CD14-positive monocyte (primary cell): Measurements from ENCODE around the gene CARS2. TPM values are rescaled to one million over a fixed set of nuclear protein-coding genes. Genes with fewer than 3 reads are reported as not detected.

Experiments used
- DNase-seq, 3 donors: peaks; one replicate each; pipeline ENCODE4 v3.0.0-alpha.2; 2011 to 2022
- H2AFZ ChIP-seq: 2 replicates; pipeline ENCODE4 v1.6.0; 2012; ENCODE audit warnings: mild to moderate bottlenecking, low read depth, low read length, inconsistent platforms; ENCODE audit not compliant: insufficient read depth, poor library complexity, severe bottlenecking
- H3K27ac ChIP-seq, 2 donors: 1 replicate in 1 of 2; 2 replicates in 1 of 2; pipeline ENCODE4 v1.5.1; 2012 to 2013; ENCODE audit warnings: low read length in 2 of 2, control low read depth in 1 of 2, inconsistent platforms in 1 of 2, low read depth in 1 of 2, mild to moderate bottlenecking in 1 of 2
- H3K27me3 ChIP-seq, 2 donors: one replicate each; pipeline versions ENCODE4 v1.6.0 to v1.6.1; 2011 to 2013; ENCODE audit warnings: low read length in 2 of 2; ENCODE audit not compliant: control insufficient read depth in 2 of 2, insufficient read depth in 2 of 2
- H3K36me3 ChIP-seq, 2 donors: replicated peaks in 1 of 2; 1 replicate in 1 of 2; 2 replicates in 1 of 2; pipeline versions ENCODE4 v1.5.1 to v1.6.1; 2012 to 2013; ENCODE audit warnings: low read length in 2 of 2, control low read depth in 1 of 2, inconsistent platforms in 1 of 2, mild to moderate bottlenecking in 1 of 2; ENCODE audit not compliant: insufficient read depth in 2 of 2, control insufficient read depth in 1 of 2
- H3K4me1 ChIP-seq, 2 donors: 1 replicate in 1 of 2; 2 replicates in 1 of 2; pipeline versions ENCODE4 v1.5.1 to v1.6.1; 2012 to 2013; ENCODE audit warnings: low read length in 2 of 2, control low read depth in 1 of 2, inconsistent platforms in 1 of 2, mild to moderate bottlenecking in 1 of 2, moderate library complexity in 1 of 2; ENCODE audit not compliant: insufficient read depth in 2 of 2, control insufficient read depth in 1 of 2
- H3K4me2 ChIP-seq: replicated peaks from 2 replicates; pipeline ENCODE3; 2012; ENCODE audit warnings: low read length, moderate library complexity, mild to moderate bottlenecking; ENCODE audit not compliant: poor library complexity, severe bottlenecking; ENCODE audit errors: extremely low read depth
- H3K4me3 ChIP-seq, 3 experiments: fragments of 200-600 bp in 1 of 3; sonication (generic) in 1 of 3; replicated peaks in 1 of 3; 1 replicate in 2 of 3; 2 replicates in 1 of 3; pipeline ENCODE4 v1.5.1; 2011 to 2013; ENCODE audit warnings: low read length in 3 of 3, mild to moderate bottlenecking in 3 of 3, control low read depth in 2 of 3, low read depth in 2 of 3, inconsistent platforms in 1 of 3, moderate library complexity in 1 of 3
- H3K79me2 ChIP-seq: 2 replicates; pipeline ENCODE4 v1.6.0; 2012; ENCODE audit warnings: mild to moderate bottlenecking, control low read depth, inconsistent platforms, low read length, moderate library complexity; ENCODE audit not compliant: insufficient read depth
- H3K9ac ChIP-seq: 2 replicates; pipeline ENCODE4 v1.6.0; 2017; ENCODE audit warnings: low read length, mild to moderate bottlenecking; ENCODE audit not compliant: insufficient read depth, poor library complexity, severe bottlenecking
- H3K9me3 ChIP-seq, 2 donors: replicated peaks in 1 of 2; 1 replicate in 1 of 2; 2 replicates in 1 of 2; pipeline versions ENCODE4 v1.5.1 to v1.6.1; 2012 to 2013; ENCODE audit warnings: low read length in 2 of 2, control low read depth in 1 of 2; ENCODE audit not compliant: control insufficient read depth in 1 of 2, insufficient read depth in 1 of 2
- H4K20me1 ChIP-seq: 2 replicates; pipeline ENCODE4 v1.6.0; 2012; ENCODE audit warnings: mild to moderate bottlenecking, low read length, control low read depth, moderate library complexity; ENCODE audit not compliant: insufficient read depth
- H3K27ac Mint-ChIP-seq, 7 donors: one replicate each; pipeline ENCODE4 v1.8.0; 2020; ENCODE audit warnings: mild to moderate bottlenecking in 7 of 7, mixed read lengths in 7 of 7, moderate library complexity in 6 of 7, inconsistent platforms in 2 of 7
- H3K27me3 Mint-ChIP-seq, 3 donors: one replicate each; pipeline ENCODE4 v1.8.0; 2021 to 2022; ENCODE audit warnings: low read depth in 3 of 3, mild to moderate bottlenecking in 3 of 3, mixed read lengths in 3 of 3, moderate library complexity in 3 of 3, inconsistent platforms in 1 of 3
- H3K36me3 Mint-ChIP-seq, 2 donors: one replicate each; pipeline ENCODE4 v1.8.0; 2020; ENCODE audit warnings: mixed read lengths in 2 of 2, inconsistent platforms in 1 of 2, mild to moderate bottlenecking in 1 of 2
- H3K4me1 Mint-ChIP-seq: one replicate; pipeline ENCODE4 v1.8.0; 2020; ENCODE audit warnings: mild to moderate bottlenecking, mixed read lengths
- H3K4me3 Mint-ChIP-seq, 2 donors: one replicate each; pipeline ENCODE4 v1.8.0; 2020; ENCODE audit warnings: mild to moderate bottlenecking in 2 of 2, mixed read lengths in 2 of 2, moderate library complexity in 1 of 2
- H3K9me3 Mint-ChIP-seq, 7 donors: one replicate each; pipeline ENCODE4 v1.8.0; 2020 to 2022; ENCODE audit warnings: mixed read lengths in 7 of 7, mild to moderate bottlenecking in 6 of 7, moderate library complexity in 6 of 7, inconsistent platforms in 2 of 7
- CTCF ChIP-seq: fragments of 200-600 bp; IDR thresholded peaks from one replicate; pipeline ENCODE4 v1.8.0; 2022; ENCODE audit warnings: antibody characterized with exemption, mild to moderate bottlenecking
- WGBS: methylation state at CpG from one replicate; pipeline ENCODE4 v1.1.5; 2013; ENCODE audit warnings: missing lambda C conversion rate; ENCODE audit not compliant: insufficient coverage; 5-methylcytosine and 5-hydroxymethylcytosine counted together
- intact Hi-C, 2 donors: fragments of 100-400 bp; cut with micrococcal nuclease; formaldehyde crosslinking; loops; one replicate each; pipeline versions ENCODE4 v1.15.0 to v1.15.1; 2023
- polyA plus RNA-seq, 3 donors: library from polyadenylated mRNA; depleted of rRNA in 1 of 3; unstranded in 2 of 3; stranded (reverse) in 1 of 3; fragments of 300-500 nt in 2 of 3; fragments of >200 nt in 1 of 3; fragmentation: Illumina TruSeq in 2 of 3; gene quantifications; 1 replicate in 2 of 3; 2 replicates in 1 of 3; pipeline ENCODE4 v1.2.3, GENCODE V29; 2012 to 2021

CARS2 gene
- polyA plus RNA-seq, 3 donors = 130 to 305 (median 227) TPM

GRCh38 chr13:110644892-110645521, 60.9 kb downstream of the CARS2 start:
- DNase-seq = peak; percentile 74 to 76 (median 75)
- peak overlapping the region in 1 of 2 donors; percentile 59 for H3K27ac ChIP-seq
- H3K4me1 Mint-ChIP-seq = peaks cover 16% of the 10 kb centered on the region
- H3K9ac ChIP-seq = no peak overlapping the region
- TF ChIP-seq CTCF = peak; percentile 76
- peak overlapping the region in 1 of 2 donors; percentile 30 for H3K4me3 Mint-ChIP-seq
- intact Hi-C loops = loop anchor here (2.0 to 5.0 kb wide), 2 partner anchors 172 to 174 kb away; no protein-coding TSS in a partner anchor
- H2AFZ ChIP-seq = peak overlapping the region; percentile 41
- no peaks in the 10 kb centered on the region for H3K27me3 Mint-ChIP-seq
- H3K9me3 Mint-ChIP-seq = no peaks in the 10 kb centered on the region
- peaks cover 76 to 95% of the 10 kb centered on the region in 2 donors for H3K36me3 Mint-ChIP-seq
- peaks cover 88 to 99% of the 10 kb centered on the region in 2 donors for H3K36me3 ChIP-seq
- peaks cover 8 to 16% of the 10 kb centered on the region in 2 donors for H3K4me1 ChIP-seq
- H3K4me2 ChIP-seq = peak overlapping the region; percentile 65
- WGBS = 40% methylated on average over 25 of the region's 28 CpGs
- peak overlapping the region in 1 of 3 experiments; percentile 55 for H3K4me3 ChIP-seq
- peak overlapping the region in 2 of 7 donors; percentile 42 to 53 for H3K27ac Mint-ChIP-seq
- H3K27me3 ChIP-seq = no peaks in the 10 kb centered on the region
- peaks cover 20% of the 10 kb centered on the region for H3K79me2 ChIP-seq
- peaks cover 89% of the 10 kb centered on the region for H4K20me1 ChIP-seq
- H3K9me3 ChIP-seq = no peaks in the 10 kb centered on the region

- H3K4me2 ChIP-seq = no peak overlapping the region
- Mint-ChIP-seq H3K27ac (peak overlapping the region in 2 of 7 donors; percentile 11 to 52), H3K4me1 (peaks cover 16% of the 10 kb centered on the region)
Observed at GRCh38 chr13:110643768-110644421, 62.0 kb downstream of the CARS2 start.

More at GRCh38 chr13:110643768-110644421, 62.0 kb downstream of the CARS2 start:
- Histone ChIP-seq H3K79me2 (peaks cover 11% of the 10 kb centered on the region), H3K4me1 (peaks cover 8 to 16% of the 10 kb centered on the region in 2 donors), H3K27ac (no peak overlapping the region), H3K9me3 (no peaks in the 10 kb centered on the region), H2AFZ (no peak overlapping the region), H3K27me3 (no peaks in the 10 kb centered on the region), H3K9ac (no peak overlapping the region), H3K4me3 (no peak overlapping the region), H3K36me3 (peaks cover 89 to 99% of the 10 kb centered on the region in 2 donors), H4K20me1 (peaks cover 88% of the 10 kb centered on the region)
- H3K36me3 Mint-ChIP-seq = peaks cover 79 to 96% of the 10 kb centered on the region in 2 donors
- DNase-seq = no peak
- H3K27me3 Mint-ChIP-seq = no peaks in the 10 kb centered on the region
- no peaks in the 10 kb centered on the region for H3K9me3 Mint-ChIP-seq
- 89% methylated on average over 11 of the region's 13 CpGs for WGBS
- no peak overlapping the region for H3K4me3 Mint-ChIP-seq
- intact Hi-C loops = loop anchor here in 1 of 2 donors (2.0 kb wide), 1 partner anchor 175 kb away; no protein-coding TSS in a partner anchor
- TF ChIP-seq CTCF = no peak
